ENCODE data around the gene TMEM198.

TMEM198 gene

GRCh38 chr2:219545943-219546352, 2.1 kb downstream of the TMEM198 start:
- no peak for DNase-seq

DNA sequence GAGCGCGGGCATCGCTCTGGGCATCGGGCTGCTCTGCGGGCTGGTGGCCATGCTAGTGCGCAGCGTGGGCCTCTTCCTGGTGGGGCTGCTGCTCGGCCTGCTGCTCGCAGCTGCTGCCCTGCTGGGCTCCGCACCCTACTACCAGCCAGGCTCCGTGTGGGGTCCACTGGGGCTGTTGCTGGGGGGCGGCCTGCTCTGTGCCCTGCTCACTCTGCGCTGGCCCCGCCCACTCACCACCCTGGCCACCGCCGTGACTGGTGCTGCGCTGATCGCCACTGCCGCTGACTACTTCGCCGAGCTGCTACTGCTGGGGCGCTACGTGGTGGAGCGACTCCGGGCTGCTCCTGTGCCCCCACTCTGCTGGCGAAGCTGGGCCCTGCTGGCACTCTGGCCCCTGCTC, 3.8 kb downstream of the TMEM198 start:
- DNase-seq = no peak

DNA sequence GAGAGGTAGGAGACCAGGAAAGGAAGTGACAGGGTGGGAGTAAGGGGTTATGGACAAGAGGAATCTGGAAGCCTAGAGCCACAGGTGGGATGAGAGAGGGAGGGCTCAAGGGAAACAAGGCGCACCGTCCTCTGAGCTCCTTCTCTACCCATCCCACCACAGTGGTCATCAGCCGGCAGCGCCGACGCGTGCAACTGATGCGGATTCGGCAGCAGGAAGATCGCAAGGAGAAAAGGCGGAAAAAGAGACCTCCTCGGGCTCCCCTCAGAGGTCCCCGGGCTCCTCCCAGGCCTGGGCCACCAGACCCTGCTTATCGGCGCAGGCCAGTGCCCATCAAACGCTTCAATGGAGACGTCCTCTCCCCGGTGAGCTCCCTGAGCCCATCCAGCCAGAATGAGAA, 5.2 kb downstream of the TMEM198 start:
- DNase-seq = no peak

- no peak for DNase-seq
Measured at GRCh38 chr2:219549619-219550018, 5.8 kb downstream of the TMEM198 start.

DNA sequence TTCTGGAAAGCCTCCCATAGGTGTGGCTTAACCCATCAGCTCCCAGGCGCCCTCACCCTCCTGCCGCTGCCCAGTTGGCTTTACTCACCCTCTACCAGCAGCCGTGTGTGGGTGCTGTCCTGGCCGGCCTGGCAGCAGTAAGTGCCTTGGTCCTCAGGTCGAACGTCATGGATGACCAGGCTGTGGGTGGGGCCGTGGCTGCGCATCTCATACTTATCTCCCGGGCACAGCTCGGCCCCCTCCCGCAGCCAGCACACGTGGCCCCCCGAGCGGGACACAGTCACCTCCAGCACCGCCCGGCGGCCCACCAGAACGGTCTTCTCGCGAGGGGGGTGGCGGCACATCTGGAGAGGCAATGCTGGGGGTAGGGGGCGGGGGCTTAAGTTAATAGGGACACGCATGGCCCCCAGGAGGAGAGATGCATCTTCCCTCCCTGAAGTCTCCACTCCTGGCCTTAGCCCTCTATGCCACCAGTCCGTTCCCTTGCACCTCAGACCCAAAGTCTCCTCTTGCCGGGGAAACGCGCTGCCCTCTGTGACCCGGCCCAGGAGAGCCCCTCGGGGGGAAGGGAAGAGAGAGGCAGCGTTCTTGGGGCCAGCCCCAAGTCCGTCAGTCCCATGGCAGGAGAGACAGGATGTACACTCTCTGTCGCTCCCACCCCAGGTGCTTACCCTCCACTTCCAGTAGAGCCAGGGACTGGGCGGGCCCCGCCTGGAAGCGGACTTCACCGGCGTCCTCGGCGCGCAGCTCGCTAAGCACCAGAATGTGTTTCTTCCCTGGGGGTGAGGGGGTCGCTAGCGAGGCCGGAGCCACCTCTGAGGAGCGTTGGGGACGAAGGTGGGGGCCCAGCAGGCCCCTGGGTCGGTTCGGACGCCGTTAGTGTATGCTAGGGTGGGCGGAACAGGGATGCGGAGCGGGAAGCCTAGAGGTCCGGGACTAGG, 7.9 kb downstream of the TMEM198 start:
- DNase-seq = peak; percentile 23

DNA sequence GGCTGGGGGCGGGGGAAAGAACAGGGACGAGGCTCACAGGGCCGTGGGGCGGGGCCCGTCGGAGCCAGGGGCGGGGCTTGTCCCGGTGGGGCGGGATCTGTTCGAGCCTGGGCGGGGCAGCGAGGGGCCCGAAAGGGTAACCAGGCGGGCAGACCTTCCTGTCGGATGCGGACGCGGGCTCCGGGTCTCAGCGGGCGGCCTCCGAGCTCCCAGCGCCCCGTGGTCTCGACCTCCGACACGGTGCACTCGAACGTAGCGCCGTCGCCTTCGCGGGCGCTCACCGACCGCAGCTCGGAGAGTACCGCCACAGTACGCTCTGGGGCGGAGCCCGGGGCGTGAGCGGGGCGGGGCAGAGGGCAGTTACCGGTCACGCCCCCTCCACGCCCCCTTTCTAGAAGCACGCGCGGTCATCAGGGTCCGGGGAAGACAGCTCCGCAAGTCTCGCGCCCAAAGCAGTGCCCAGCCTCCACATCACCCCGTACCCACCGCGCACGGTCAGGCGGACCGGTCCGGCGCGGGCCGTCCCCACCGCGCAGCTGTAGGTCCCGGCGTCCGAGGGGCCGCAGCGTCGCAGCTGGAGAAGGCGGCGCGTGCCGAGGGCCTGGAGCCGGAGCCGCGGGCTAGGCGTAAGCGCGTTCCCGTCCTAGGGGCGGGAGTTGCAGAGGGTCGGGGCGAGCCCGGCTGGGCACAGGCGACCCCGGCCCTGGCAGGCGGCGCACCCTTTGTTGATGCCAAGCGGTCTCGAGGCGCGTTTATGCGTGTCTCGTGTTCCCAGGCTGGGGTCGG, 8.7 kb downstream of the TMEM198 start:
- peak; percentile 79 for DNase-seq

- no peak for DNase-seq
Measured at GRCh38 chr2:219553168-219553417, 9.3 kb downstream of the TMEM198 start.

DNA sequence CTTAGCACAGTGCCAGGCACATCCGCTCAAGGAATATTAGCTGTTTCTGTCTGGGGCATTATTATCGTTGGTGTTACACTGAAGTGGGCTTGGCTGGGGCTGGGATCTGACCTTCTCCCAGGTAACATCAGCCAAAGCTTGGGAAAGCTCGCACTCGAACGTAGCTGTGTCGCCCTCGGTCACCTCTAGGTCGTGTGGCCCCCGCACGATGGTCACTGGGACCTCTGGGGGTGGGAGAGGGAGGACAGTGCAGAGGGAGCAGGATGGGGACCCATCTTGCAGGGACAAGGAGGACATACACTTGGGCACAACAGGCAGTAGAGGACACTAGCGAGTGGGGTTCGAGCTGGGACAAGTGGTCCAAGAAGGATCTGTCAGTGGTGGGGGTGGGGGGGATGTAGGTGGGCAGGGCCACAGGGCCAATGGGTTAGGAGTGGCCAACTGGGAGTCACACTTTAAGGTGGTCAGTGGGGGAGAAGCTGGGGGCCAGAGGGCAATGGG, 9.7 kb downstream of the TMEM198 start:
- no peak for DNase-seq

- no peak for DNase-seq
Measured at GRCh38 chr2:219554350-219554749, 10.5 kb downstream of the TMEM198 start.

DNA sequence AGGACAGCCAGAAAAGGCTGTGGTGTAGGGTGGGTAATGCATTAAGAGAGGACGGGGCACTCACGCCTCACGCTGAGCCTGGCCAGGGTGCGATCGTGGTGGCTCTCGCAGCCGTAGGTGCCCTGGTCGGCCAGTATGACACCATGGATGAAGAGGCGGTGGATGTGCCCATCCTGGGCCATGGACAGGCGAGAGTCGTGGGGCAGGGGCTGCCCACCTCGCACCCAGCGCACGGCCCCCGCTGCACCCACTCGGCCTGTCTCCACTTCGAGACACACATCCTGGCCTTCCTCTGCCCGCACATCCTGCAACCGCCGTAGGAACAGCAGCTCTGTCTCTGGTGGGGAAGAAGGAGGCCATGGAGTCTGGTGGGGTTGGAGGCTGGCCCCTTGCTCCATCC, 12.1 kb downstream of the TMEM198 start:
- no peak for DNase-seq

DNA sequence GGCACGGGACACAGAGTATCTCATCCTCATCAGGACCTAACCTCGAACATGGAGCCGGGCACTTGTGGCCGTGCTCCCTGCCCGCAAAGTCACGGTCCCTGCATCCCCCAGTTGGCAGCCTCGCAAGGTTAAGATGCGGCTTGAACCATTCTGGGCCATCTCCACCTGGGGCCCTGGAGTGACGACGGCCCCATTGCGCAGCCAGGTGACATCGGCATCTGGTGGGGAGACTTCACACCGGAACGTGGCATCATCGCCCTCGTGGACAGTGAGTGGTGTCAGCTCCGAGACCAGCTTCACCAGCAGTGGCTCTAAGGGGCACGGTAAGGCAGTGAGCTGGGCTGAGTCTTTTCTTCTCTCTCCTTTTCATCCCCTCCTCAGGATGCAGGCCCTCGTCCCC, 12.6 kb downstream of the TMEM198 start:
- no peak for DNase-seq

GRCh38 chr2:219557320-219557719, 13.5 kb downstream of the TMEM198 start:
- no peak for DNase-seq

DNA sequence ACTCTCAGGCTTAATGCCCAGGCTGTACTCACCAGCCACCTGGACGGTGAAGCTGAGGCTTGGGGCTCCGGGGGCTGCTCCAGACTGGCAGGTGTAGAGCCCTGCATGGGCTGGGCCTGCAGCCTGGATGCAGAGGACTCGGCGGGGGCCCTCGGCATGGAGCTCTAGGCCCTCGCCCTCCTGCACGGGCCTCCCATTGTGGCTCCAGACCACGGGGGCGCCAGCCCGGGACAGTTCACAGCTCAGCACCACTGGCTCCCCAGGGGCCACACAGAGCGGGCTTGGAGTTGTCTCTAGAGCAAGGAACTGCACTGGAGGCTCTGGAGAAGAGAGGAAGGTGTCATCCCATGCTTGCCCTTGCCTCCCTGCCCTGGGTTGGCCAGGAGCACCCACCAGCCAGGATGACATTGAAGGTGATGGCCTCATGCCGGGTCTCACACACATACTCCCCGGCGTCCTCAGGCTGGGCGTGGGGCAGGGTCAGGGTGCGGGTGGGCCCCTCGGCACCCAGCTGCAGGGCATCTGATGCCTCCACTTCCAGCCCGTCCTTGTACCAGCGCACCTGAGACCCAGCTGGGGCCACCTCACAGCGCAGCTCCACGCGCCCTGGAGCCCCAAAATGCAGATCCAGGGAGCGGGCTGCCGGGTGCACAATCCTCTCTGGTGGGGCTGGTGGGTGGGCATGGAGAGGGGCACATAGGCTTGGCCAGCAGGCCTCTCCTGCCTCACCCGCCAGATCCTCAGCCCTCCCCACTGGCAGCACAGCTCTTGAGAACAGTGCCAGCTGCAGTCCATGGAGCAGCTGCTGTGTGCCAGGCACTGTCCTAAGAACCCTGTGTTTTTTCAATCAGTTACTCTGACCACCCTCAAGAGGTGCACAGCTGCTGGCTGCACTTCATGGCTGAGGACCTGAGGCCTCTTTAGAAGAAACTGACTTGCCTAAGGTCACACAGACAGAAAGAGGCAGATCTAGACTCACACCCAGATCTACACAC, 14.3 kb downstream of the TMEM198 start:
- DNase-seq = no peak

DNA sequence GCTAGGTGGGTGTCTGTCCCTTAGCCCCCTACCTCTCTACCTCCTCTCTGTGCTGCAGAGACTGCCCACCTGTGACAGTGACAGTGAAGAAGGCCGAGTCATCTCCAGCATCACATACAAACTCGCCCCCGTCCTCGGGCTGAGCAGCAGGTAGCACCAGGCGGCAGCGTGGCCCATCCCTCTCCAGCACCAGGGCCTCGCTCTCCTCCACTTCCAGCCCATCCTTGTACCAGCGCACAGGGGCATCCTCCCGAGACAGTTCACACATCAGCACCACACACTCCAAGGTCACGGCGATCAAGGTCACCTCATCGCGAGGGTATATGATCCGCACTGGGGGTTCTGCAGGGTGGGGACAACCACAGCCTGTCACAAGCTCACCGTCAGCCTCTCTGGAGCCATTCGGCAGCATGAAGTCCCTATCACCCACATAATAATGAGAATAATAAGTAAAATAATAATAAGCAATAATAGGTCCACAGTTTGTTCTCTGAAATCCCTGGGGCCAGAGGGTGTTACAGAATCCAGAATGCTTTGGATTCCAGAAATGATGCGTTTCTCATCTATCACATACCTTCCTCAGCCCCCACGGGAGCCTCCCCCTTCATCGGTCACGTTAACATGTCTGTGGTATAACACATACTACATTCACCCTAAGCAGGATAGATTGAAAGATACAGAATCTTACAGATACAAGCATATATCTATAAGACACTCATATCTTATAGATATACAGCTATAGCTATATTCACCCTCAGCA, 15.5 kb downstream of the TMEM198 start:
- no peak for DNase-seq

DNA sequence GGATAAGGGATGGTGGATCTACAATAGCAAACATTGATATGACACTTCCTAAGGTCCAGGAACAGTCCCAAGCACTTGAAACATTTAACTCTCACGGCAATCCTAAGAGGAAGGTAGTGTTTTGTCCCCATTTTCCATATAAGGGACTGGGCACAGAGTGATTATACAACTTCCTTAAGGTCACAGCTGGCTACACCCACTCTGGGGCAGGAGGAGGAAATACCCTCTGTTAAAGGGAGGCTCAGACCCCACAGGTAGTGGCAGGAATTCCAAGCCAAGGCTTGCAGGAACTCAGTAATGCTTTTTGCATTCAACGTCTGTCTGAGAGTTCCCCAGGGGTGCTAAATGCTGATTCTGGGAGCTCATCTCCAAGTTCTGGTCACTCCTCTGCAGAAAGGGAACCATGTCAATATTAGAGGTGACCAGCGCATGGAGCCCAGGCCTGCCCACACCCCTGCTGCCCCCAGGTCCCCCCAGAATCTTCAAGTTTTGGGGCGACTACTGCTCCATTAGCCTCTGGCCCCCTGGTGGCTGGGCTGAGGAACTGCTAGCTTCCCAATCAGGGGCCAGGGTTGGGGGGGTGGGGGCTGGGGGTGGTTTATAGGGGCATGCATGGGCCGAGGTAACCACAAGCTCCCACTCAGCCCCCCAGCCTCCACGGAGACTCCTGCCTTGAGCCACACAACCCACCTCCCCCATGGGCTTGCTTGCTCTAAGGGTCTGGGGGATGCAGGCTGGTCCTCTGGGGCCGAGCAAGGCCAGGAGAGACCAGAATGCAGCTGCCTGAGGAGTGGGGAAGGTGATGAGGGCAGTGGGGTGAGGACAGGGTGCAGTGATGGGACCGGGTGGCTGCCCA, 16.4 kb downstream of the TMEM198 start:
- peak; percentile 32 for DNase-seq

DNA sequence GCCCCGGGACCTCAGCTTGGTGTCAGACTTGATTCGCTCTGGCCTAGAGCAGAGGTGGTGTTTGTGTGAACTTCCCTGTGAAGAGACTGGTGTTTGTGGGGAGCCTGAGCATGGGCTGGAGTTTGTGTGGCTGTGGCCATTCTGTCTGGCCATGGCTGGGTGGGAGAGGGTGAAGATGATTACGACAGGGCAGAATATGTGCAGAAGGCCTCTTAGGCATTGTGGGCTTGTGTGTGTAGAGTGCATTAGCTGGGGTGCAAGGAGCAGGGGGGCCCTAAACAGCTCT, 17.0 kb downstream of the TMEM198 start:
- DNase-seq = no peak

- DNase-seq = no peak
Measured at GRCh38 chr2:219561179-219562048, 17.6 kb downstream of the TMEM198 start.

DNA sequence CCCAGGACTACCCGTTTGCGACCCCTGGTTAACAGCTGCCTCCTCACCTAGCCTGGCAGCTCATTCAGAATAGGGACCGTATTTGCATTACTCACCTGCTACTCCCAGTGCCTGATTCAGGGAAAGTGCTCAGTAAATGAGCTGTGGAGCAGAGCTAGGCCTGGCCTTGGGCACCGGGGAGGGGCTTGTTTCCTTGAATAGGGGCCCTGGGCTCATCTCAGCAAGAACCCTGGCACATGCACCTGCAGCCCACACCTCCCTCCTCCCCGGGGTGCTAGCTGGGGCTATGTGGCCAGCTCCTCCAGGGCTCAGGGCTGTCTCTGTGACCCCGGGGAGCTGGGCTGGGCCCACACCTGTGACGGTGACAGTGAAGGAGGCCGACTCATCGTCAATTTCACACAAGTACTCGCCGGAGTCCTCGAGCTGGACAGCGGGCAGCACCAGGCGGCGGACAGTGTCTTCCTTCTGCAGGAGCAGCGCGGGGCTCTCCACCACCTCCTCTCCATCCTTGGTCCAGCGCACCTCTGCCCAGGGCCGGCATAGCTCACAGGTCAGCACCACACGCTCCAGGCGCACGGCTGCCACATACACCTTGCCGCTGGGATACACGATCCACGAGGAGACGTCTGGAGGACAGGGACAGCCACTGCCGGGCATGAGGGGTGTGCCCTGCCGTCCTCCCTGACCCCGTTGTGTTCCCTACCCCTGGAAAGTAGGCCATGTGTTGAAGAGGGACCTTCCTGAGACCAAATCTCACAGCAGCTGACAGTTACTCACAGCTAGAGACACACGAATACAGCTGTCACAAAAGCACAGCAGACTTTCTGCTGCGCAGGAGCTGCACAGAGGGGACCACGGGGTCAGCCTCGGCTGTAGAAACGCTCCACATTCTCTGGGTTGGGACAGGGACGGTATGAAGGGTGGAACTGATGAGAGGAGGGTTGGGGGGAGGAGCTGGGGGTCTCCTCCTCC, 18.5 kb downstream of the TMEM198 start:
- no peak for DNase-seq

Measured in CD4-positive, alpha-beta T cell treated with Interleukin-10 for 1 hour (primary cell).